Renal pelvis (tissue), 12 donors: ENCODE results near the gene CSNK1E. TPM values are rescaled to one million over a fixed set of nuclear protein-coding genes. Genes with fewer than 3 reads are reported as not detected.
"Not testable (repeated sequence)": the region's sequence is repeated elsewhere in the genome, so short reads cannot be mapped to it uniquely, and the experiment has no call there.

Experiments
- DNase-seq: peaks from one replicate; pipeline ENCODE4 v3.0.0-alpha.2; 2013
- long read RNA-seq, 16 experiments: transcript quantifications; one replicate each; lab custom pipeline, GENCODE V29; 2026
- polyA plus RNA-seq, 3 donors: library from polyadenylated mRNA; unstranded; fragments of 120-200 nt; gene quantifications; one replicate each; pipeline ENCODE4 v1.2.1, GENCODE V29; 2013; ENCODE audit not compliant: insufficient read length in 3 of 3

The CSNK1E gene
- 100 to 1,000 TPM; 136 to 196 (median 163) TPM for polyA plus RNA-seq
- long read RNA-seq, donor 1, transcript CSNK1E-203 (11 exons, 2,791 nt), result major isoform, 22 of 33 reads
- long read RNA-seq, donor 1, transcript CSNK1E-204 (10 exons, 1,580 nt), result minor isoform, 5 of 33 reads
- long read RNA-seq, donor 1, partial matches to known transcripts, result 6 of 33 reads
- long read RNA-seq, donor 1, other reads (novel, unspliced or antisense), result 0 of 33 reads
- long read RNA-seq, donor 2, transcript CSNK1E-203 (11 exons, 2,791 nt), result major isoform, 24 of 93 reads
- long read RNA-seq, donor 2, partial matches to known transcripts, result 62 of 93 reads
- long read RNA-seq, donor 2, other reads (novel, unspliced or antisense), result 0 of 93 reads
- long read RNA-seq, donor 3, transcript CSNK1E-203 (11 exons, 2,791 nt), result major isoform, 25 of 38 reads
- long read RNA-seq, donor 3, partial matches to known transcripts, result 7 of 38 reads
- long read RNA-seq, donor 3, other reads (novel, unspliced or antisense), result 0 of 38 reads
- long read RNA-seq, donor 4, transcript CSNK1E-203 (11 exons, 2,791 nt), result major isoform, 17 of 71 reads
- long read RNA-seq, donor 4, transcript CSNK1E-204 (10 exons, 1,580 nt), result minor isoform, 5 of 71 reads
- long read RNA-seq, donor 4, partial matches to known transcripts, result 47 of 71 reads
- long read RNA-seq, donor 4, other reads (novel, unspliced or antisense), result 0 of 71 reads
- long read RNA-seq, donor 5, transcript CSNK1E-203 (11 exons, 2,791 nt), result major isoform, 14 of 15 reads
- long read RNA-seq, donor 5, partial matches to known transcripts, result 0 of 15 reads
- long read RNA-seq, donor 5, other reads (novel, unspliced or antisense), result 0 of 15 reads
- long read RNA-seq, donor 6, transcript CSNK1E-204 (10 exons, 1,580 nt), result minor isoform, 5 of 71 reads
- long read RNA-seq, donor 6, transcript CSNK1E-203 (11 exons, 2,791 nt), result major isoform, 26 of 71 reads
- long read RNA-seq, donor 6, partial matches to known transcripts, result 36 of 71 reads
- long read RNA-seq, donor 6, other reads (novel, unspliced or antisense), result 0 of 71 reads
- long read RNA-seq, donor 7, transcript CSNK1E-204 (10 exons, 1,580 nt), result minor isoform, 9 of 69 reads
- long read RNA-seq, donor 7, transcript CSNK1E-203 (11 exons, 2,791 nt), result major isoform, 35 of 69 reads
- long read RNA-seq, donor 7, partial matches to known transcripts, result 22 of 69 reads
- long read RNA-seq, donor 7, other reads (novel, unspliced or antisense), result 0 of 69 reads
- long read RNA-seq, donor 8, transcript CSNK1E-203 (11 exons, 2,791 nt), result major isoform, 16 of 25 reads
- long read RNA-seq, donor 8, partial matches to known transcripts, result 5 of 25 reads
- long read RNA-seq, donor 8, other reads (novel, unspliced or antisense), result 0 of 25 reads
- long read RNA-seq, donor 9, transcript CSNK1E-203 (11 exons, 2,791 nt), result major isoform, 15 of 45 reads
- long read RNA-seq, donor 9, partial matches to known transcripts, result 24 of 45 reads
- long read RNA-seq, donor 9, other reads (novel, unspliced or antisense), result 0 of 45 reads
- long read RNA-seq, donor 10, transcript CSNK1E-203 (11 exons, 2,791 nt), result major isoform, 23 of 36 reads
- long read RNA-seq, donor 10, partial matches to known transcripts, result 11 of 36 reads
- long read RNA-seq, donor 10, other reads (novel, unspliced or antisense), result 0 of 36 reads
- long read RNA-seq, donor 11, transcript CSNK1E-203 (11 exons, 2,791 nt), result major isoform, 14 of 25 reads
- long read RNA-seq, donor 11, partial matches to known transcripts, result 6 of 25 reads
- long read RNA-seq, donor 11, other reads (novel, unspliced or antisense), result 0 of 25 reads
- long read RNA-seq, donor 12, transcript CSNK1E-203 (11 exons, 2,791 nt), result major isoform, 33 of 74 reads
- long read RNA-seq, donor 12, partial matches to known transcripts, result 32 of 74 reads
- long read RNA-seq, donor 12, other reads (novel, unspliced or antisense), result 0 of 74 reads
- long read RNA-seq, donor 13, transcript CSNK1E-203 (11 exons, 2,791 nt), result major isoform, 5 of 14 reads
- long read RNA-seq, donor 13, partial matches to known transcripts, result 5 of 14 reads
- long read RNA-seq, donor 13, other reads (novel, unspliced or antisense), result 0 of 14 reads
- long read RNA-seq, donor 14, transcript CSNK1E-204 (10 exons, 1,580 nt), result minor isoform, 9 of 68 reads
- long read RNA-seq, donor 14, transcript CSNK1E-203 (11 exons, 2,791 nt), result major isoform, 38 of 68 reads
- long read RNA-seq, donor 14, partial matches to known transcripts, result 18 of 68 reads
- long read RNA-seq, donor 14, other reads (novel, unspliced or antisense), result 0 of 68 reads
- long read RNA-seq, donor 15, transcript CSNK1E-203 (11 exons, 2,791 nt), result major isoform, 43 of 81 reads
- long read RNA-seq, donor 15, partial matches to known transcripts, result 30 of 81 reads
- long read RNA-seq, donor 15, other reads (novel, unspliced or antisense), result 0 of 81 reads
- long read RNA-seq, donor 16, transcript CSNK1E-203 (11 exons, 2,791 nt), result major isoform, 21 of 35 reads
- long read RNA-seq, donor 16, partial matches to known transcripts, result 8 of 35 reads
- long read RNA-seq, donor 16, other reads (novel, unspliced or antisense), result 0 of 35 reads

DNA sequence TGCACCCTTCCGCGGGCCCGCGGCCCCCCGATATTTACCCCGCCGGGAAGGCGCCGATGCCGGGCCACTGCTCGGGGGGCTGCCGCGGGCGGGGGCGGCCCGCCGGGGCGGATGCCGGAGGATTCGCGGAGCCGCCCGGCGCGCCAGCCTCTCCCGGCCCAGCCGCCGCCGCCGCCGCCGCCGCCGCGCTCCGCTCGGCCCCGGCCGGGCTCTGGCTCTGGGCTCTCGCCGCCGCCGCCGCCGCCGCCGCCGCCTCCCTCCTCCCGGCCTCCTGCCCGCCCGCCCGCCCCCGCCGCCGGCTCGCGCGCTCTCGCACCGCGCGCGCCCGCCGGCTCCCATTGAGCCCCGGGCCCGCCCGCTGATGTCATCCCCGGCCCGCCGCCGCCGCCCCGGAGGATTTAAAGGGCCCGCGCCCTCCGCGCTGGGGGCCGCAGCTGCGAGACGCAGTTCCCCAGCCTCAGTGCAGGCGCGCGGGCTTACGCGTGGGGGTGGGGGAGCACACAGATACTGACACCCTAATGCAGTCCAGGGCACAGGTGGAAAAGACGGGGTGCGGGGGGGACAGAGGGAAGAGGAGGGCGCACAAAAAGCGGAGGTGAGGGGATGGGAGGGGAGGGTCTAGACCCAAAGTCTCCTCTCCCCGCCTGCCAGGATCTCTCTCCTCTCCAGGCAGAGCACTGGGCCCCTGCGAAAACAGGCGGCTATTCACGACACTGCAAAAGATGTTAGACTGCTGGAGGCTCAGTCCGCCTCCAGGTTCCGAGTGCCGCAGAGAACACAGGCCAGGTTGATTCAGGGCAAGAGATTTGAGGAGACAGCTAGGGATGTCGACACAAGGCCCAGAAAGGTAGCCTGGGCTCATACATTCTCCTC lies at the start of gene CSNK1E:
TSS of gene CSNK1E (minus strand) at position 312 of the 873 bp plus-strand sequence. CDS start 3,276 bp downstream, outside the sequence.
- DNase-seq, result peak; percentile 71

DNA sequence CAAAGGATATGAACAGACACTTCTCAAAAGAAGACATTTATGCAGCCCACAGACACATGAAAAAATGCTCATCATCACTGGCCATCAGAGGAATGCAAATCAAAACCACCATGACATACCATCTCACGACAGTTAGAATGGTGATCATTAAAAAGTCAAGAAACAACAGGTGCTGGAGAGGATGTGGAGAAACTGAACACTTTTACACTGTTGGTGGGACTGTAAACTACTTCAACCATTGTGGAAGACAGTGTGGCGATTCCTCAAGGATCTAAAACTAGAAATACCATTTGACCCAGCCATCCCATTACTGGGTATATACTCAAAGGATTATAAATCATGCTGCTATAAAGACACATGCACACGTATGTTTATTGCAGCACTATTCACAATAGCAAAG lies 48.6 kb upstream of the CSNK1E start:
- not testable (repeated sequence) for DNase-seq

DNA sequence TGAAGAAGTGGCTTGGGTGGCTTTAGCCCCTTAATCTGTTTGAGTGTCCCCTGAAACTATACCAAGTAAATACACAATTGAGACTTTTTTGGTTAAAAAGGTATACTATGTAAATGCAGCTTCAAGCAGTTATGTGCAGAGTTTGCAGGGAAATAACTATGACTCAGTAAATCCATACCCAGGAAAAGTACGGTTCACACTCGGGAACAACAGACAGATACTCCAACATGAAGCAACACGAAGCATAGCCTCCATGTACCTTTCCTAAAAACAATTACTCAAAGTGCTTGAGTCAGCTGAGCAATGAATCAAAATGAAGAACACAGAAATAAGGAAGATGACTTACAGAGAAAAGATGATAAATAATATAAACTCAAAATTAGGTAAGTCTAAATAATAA lies 47.9 kb upstream of the CSNK1E start:
- not testable (repeated sequence) for DNase-seq

DNA sequence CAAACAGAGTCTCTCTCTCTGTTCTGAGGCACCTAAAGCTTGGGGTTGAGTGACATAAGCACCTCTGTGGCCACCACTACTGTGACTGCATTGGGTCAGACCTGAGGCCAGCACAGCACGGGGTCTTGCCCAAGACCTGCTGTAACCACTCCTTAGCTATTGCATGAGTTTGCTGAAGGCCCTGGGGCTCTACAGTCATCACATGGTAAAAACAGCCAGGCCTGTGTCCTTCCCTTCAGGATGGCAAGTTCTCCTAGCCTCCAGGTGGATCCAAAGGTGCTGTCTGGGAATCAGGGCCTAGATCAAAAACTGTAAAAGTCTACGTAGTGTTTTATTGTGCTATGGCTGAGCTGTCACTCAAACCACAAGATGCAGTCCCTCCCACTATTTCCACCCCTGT lies 43.3 kb upstream of the CSNK1E start:
- DNase-seq, result not testable (repeated sequence)

DNA sequence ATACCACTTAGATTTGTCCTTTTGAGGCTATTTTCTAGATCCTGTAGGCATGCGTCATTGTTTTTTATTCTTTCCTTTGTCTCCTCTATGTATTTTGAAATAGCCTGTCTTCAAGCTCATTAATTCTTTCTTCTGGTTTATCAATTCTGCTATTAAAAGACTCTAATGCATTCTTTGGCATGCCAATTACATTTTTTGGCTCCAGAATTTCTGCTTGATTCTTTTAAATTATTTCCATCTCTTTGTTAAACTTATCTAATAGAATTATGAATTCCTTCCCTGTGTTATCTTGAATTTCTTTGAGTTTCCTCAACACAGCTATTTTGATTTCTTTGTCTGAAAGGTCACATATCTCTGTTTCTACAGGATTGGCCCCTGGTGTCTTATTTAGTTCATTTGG lies 42.6 kb upstream of the CSNK1E start:
- DNase-seq, result not testable (repeated sequence)

DNA sequence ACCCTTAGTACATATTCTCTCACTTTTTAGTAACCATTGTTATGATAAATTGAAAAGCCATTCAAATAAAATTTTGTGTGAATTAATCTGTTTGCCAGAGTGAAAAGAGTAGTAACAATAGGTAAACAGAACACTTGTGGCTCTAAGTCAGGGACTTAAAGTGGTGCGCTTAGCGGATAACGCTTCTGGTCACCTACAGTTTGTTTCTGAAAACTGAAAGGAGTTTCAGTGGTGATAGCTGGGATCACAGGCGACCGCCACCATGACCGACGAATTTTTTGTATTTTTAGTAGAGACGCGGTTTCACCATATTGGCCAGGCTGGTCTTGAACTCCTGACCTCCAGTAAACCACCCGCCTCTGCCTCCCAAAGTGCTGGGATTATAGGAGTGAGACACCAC lies 40.7 kb upstream of the CSNK1E start:
- not testable (repeated sequence) for DNase-seq

DNA sequence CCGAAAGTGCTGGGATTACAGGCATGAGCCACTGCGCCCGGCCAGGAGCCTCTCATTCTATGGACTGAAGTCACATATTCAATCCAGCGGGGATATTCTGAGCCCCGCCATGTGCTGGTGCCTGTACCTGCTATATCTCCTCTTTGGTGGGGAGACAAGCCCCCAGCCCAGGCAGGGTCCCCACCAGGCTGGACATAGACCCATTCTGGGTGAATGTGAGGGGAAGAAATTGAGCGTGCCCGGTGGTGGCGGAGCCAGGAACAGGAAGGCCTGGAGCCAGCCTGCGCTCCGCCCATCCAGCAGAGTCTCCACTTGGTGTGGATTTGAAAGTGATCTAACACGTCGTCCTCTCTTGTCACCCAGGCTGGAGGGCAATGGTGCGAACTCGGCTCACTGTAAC lies 38.0 kb upstream of the CSNK1E start:
- DNase-seq, result no peak

DNA sequence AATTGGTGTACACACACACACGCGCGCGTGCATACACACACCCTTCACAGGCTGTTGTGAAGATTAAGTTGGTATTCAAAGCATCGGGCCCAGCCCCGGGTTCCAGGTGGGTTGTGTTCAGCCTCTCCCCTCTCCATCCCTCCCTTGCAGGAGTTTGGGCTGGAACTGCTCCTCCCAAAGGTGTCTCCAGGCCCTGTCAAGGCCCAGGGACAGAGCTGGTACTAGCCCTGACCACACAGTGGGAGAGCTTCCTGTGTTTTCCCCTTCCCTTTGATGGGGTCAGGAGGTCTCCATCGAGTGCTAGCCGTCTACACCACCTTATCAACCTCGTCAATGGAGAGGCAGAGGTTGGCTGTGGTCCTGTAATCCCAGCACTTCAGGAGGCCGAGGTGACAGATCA lies 36.5 kb upstream of the CSNK1E start:
- no peak for DNase-seq

DNA sequence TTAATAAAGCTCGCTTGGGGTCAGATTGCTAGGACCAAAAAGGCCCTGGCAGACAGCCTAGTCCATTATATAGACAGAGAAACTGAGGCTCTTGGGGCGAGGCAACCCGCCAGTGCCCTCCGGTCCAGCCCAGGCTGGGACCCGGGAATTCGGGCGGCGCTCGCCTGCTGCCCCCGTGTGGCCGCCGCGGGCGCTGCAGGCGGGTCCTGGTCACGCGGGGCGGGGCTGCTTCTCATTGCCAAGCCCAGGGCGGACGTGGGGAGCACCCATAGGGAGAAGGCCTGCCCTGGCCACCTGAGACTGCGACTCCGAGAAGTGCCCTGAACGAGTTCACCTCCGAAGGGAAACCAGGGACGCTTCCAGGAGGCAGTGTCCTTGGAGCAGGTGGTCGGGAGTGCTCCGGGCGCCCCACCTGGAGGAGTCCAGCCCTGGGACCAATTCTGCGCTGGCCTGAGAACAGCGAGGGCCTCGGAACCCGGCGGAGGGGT lies 36.0 kb upstream of the CSNK1E start:
- no peak for DNase-seq

DNA sequence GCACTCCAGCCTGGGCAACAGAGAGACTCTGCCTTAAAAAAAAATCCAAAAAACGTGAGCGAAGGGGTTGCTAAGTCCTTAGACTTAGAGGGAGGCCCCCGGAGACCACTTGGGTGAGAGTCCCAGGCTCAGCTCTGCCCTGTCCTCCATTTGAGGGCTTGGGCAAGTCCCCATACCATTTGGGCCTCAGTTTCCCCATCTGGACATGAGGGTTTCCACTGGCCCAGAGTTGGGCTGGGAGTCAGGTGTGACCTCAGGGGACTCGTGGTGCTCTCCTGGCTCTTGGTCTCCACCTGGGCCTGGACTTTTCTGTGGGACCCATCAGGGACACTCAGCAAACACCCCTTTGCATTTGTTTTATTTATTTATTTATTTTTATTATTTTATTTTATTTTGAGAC lies 35.2 kb upstream of the CSNK1E start:
- no peak for DNase-seq

DNA sequence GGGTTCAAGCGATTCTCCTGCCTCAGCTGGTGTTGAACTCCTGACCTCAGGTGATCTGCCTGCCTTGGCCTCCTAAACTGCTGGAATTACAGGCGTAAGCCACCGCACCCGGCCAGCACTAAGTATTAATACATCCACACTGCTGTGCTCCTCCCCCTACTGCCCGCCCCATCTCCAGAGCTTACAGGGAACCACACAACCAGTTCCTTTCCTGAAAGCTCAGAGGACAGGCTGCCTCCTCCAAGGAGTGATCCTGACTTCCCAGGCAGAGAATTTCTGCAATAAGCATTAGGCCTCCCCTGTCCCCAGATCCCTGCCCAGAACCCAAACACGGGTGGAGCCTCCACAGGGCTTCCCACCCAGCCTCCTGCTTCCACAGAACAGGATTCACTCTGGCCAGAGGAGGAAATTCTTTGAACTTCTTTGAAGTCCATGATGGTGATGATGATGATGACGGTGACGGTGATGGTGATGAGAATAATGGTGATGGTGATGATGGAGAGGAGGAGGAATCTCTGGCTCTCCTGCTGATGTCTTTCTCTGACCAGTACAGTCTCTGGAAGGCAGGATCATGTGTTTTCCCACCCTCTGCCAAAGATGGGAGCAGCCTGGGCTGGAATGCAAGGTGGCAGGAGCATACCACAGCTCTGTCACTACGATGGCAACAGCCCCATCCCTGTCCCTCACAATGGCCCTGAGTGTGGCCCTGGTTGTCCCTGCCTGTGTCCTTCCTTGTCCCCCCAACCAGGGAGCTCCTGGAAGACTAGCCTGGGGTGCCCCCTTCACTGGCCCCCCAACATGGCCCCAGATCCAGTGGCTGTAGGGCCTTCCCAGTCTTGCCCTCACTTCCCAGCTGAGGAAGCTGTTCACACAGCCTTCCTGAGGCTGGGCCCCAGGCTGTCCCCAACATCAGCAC lies 33.5 kb upstream of the CSNK1E start:
- no peak for DNase-seq

DNA sequence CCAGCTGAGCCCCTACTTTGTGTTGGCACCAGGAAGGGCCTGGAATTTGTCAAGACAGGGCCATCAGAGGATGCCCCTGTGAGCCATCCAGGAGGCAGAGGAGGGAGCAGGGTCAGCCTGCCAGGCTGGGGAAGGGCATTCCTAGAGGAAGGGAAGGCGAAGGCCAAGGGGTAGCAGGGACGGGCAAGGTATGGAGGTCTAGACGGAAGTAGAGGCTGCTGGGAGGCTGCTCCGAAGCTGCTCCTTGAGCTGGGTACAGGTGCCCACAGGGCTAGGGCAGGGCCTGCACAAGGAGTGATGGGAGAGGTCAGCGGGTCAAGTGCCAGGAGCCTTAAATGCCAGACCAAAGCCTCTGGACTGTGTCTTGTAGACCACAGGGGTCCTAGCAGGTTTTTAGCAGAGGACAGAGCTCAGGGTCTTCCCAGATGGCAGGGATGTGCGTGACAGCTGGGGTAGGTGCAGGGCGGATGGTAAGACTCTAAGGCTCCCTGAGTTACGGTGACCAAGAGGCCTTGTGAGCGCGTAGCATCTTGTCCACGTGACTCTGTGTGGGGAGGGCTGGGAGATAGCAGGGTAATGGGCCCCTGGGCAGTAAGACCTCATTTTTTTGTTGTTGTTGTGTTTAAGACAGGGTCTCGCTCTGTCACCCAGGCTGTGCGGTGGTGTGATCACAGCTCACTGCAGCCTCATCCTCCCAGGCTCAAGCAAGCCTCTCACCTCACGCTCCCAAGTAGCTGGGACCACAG lies 31.7 kb upstream of the CSNK1E start:
- DNase-seq, result no peak

DNA sequence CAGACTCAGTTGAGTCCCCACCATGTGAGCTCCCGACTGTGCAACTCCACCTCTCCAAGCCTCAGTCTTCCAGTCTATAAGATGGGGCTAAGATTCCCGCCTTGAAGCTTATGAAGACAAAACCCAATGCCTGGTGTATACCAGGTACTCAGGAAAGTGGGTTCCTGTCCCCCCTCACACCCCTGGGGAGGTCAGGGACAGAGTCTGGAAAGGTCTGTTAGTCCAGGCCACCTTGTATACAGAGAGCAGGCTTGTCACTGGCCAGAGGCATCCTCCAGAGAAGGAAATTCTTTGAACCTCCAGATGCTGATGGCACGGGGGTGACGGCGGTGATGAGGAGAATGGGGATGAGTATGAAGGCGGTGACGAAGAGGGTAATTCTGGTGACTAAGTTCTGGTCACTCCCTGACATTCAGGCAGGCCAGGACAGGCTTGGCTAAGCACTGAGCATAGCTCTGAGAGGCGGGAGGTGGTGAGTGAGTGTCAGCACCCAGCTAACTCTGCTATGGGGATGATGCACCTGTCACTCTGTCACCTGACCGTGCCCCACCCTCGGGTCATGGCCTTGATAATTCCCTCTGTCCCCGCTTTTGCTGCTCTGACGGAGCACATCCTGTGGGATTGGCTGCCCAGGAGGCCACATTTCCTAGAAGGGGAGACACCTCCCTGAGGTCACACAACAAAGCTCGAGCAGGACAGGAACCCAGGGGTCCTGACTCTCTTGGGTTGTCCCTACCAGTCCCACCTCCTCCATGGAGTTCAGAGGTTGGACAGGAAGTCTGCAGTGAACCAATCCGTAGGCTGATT lies 30.9 kb upstream of the CSNK1E start:
- no peak for DNase-seq

DNA sequence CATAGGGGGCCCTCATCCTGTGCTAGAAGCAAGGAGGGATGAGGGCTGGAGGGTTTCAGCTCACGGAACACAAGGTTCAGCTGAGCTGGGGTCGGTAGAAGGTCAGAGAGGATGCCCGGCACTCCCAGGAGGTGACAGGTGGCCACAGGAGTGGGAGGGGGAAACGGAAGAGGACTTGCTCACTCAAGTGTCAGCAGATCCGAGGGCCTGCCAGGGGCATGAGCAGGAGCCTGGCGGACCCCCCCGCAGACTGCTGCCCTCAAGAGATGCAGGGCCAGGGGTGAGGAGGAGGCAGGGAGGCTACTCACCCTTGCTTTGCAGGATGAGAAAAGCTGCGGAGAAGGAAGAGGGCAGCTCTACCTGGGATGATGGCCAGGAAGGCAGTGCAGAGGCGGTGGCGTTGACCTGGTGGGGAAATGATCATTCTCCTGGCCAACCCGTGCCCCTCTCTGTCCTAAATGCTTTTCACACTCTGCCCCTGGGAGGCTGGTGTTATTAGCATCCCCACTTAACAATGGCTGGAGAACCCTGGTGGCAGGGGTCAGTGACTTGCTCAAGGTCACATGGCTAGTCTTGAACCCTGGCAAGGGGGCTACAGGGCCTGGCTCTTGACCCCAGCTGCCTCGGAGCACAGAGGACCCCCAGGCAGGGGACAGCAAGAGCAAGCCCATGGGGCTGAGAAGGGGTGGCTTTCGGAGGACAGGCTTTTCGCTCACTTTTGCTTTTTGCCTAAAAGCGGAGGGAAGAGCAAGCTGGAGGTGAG lies 30.1 kb upstream of the CSNK1E start:
- DNase-seq, result peak; percentile 39
